Stimulated activated CD8-positive, alpha-beta memory T cell treated with anti-CD3 and anti-CD28 coated beads, Interleukin-15, amount 100 ng/mL, for 4 hours (primary cell): ENCODE data around the gene GJD4.

Experiments used
- DNase-seq, 2 donors: peaks; one replicate each; pipeline ENCODE4 v3.0.0-alpha.2; 2020; ENCODE audit warnings: low read depth in 2 of 2

The GJD4 gene

GRCh38 chr10:35579116-35579515, 26.0 kb upstream of the GJD4 start:
- no peak for DNase-seq

- no peak for DNase-seq
These were observed 25.3 kb upstream of the GJD4 start for GRCh38 chr10:35579726-35580422.

- no peak for DNase-seq
These were observed 24.7 kb upstream of the GJD4 start for GRCh38 chr10:35580423-35580770.

GRCh38 chr10:35581655-35582054, 23.5 kb upstream of the GJD4 start:
- DNase-seq: no peak

- DNase-seq: no peak
These were observed 20.2 kb upstream of the GJD4 start for GRCh38 chr10:35584946-35585345.

- DNase-seq: no peak
These were observed 19.8 kb upstream of the GJD4 start for GRCh38 chr10:35585356-35585755.

- DNase-seq: no peak
These were observed 19.1 kb upstream of the GJD4 start for GRCh38 chr10:35585903-35586535.

GRCh38 chr10:35588836-35589235, 16.3 kb upstream of the GJD4 start:
- DNase-seq: no peak

- no peak for DNase-seq
These were observed 12.7 kb upstream of the GJD4 start for GRCh38 chr10:35592441-35592840.

- no peak for DNase-seq
These were observed 10.7 kb upstream of the GJD4 start for GRCh38 chr10:35594115-35595079.

- DNase-seq: no peak
These were observed 10.0 kb upstream of the GJD4 start for GRCh38 chr10:35595106-35595505.

- no peak for DNase-seq
These were observed 6.8 kb upstream of the GJD4 start for GRCh38 chr10:35598379-35598778.

GRCh38 chr10:35600193-35600592, 4.9 kb upstream of the GJD4 start:
- no peak for DNase-seq

GRCh38 chr10:35606430-35606829, 1.3 kb downstream of the GJD4 start:
- DNase-seq: no peak

GRCh38 chr10:35607475-35608327, 2.6 kb downstream of the GJD4 start:
- DNase-seq: no peak

- no peak for DNase-seq
These were observed 3.2 kb downstream of the GJD4 start for GRCh38 chr10:35608328-35608672.

GRCh38 chr10:35611750-35612149, 6.6 kb downstream of the GJD4 start:
- DNase-seq: no peak

GRCh38 chr10:35612385-35613106, 7.4 kb downstream of the GJD4 start:
- no peak for DNase-seq

GRCh38 chr10:35613107-35613440, 7.9 kb downstream of the GJD4 start:
- DNase-seq: no peak

GRCh38 chr10:35613597-35614226, 8.6 kb downstream of the GJD4 start:
- no peak for DNase-seq

GRCh38 chr10:35614312-35614711, 9.2 kb downstream of the GJD4 start:
- no peak for DNase-seq
